HepG2 (cell line): ENCODE measurements around the gene PRM3. TPM values are rescaled to one million over a fixed set of nuclear protein-coding genes. Genes with fewer than 3 reads are reported as not detected.

Source experiments
- CREM ChIP-seq, 2 experiments: sonication (generic) in 1 of 2; formaldehyde crosslinking in 1 of 2; IDR thresholded peaks; 2 replicates each; pipeline versions ENCODE4 v1.4.0 to v1.6.1; 2016 to 2020; ENCODE audit warnings: antibody characterized with exemption in 1 of 2, mild to moderate bottlenecking in 1 of 2, missing genetic modification reagents in 1 of 2
- FOXP1 ChIP-seq, 2 experiments: fragments of 450-650 bp in 1 of 2; IDR thresholded peaks; 2 replicates each; pipeline ENCODE4 v1.6.1; 2017 to 2018; ENCODE audit warnings: antibody characterized with exemption in 1 of 2
- MED13 ChIP-seq: sonication (generic); formaldehyde crosslinking; IDR thresholded peaks from 2 replicates; pipeline ENCODE4 v1.5.0; 2020; ENCODE audit warnings: missing genetic modification reagents
- NFATC3 ChIP-seq: sonication (generic); formaldehyde crosslinking; IDR thresholded peaks from 2 replicates; pipeline ENCODE4 v1.5.1; 2020; ENCODE audit warnings: mild to moderate bottlenecking, missing genetic modification reagents
- NFE2L1 ChIP-seq: sonication (generic); formaldehyde crosslinking; IDR thresholded peaks from 2 replicates; pipeline ENCODE4 v1.4.0; 2020; ENCODE audit warnings: missing genetic modification reagents, mild to moderate bottlenecking, borderline replicate concordance
- NKX3-1 ChIP-seq: sonication (generic); formaldehyde crosslinking; IDR thresholded peaks from 2 replicates; pipeline ENCODE4 v1.5.0; 2020; ENCODE audit warnings: missing genetic modification reagents
- SATB2 ChIP-seq: sonication (generic); formaldehyde crosslinking; IDR thresholded peaks from 2 replicates; pipeline ENCODE4 v1.5.0; 2020; ENCODE audit warnings: missing genetic modification reagents
- SNAPC2 ChIP-seq: sonication (generic); formaldehyde crosslinking; IDR thresholded peaks from 2 replicates; pipeline ENCODE4 v1.8.1; 2022; ENCODE audit warnings: mild to moderate bottlenecking, missing genetic modification reagents
- TBL1XR1 ChIP-seq: fragments of 150-350 bp; IDR thresholded peaks from 2 replicates; pipeline ENCODE4 v1.6.1; 2014; ENCODE audit warnings: borderline replicate concordance, low read length; ENCODE audit not compliant: partially characterized antibody
- ZBTB20 ChIP-seq: sonication (generic); formaldehyde crosslinking; IDR thresholded peaks from 2 replicates; pipeline ENCODE4 v1.8.1; 2023; ENCODE audit warnings: missing genetic modification reagents, low read depth, mild to moderate bottlenecking, borderline replicate concordance
- ZBTB34 ChIP-seq: sonication (generic); formaldehyde crosslinking; IDR thresholded peaks from 2 replicates; pipeline ENCODE4 v1.8.0; 2022; ENCODE audit warnings: mild to moderate bottlenecking, missing genetic modification reagents
- ZNF225 ChIP-seq: sonication (generic); formaldehyde crosslinking; IDR thresholded peaks from 2 replicates; pipeline ENCODE4 v1.4.0; 2020; ENCODE audit warnings: mild to moderate bottlenecking, missing genetic modification reagents
- ZNF3 ChIP-seq: IDR thresholded peaks from 2 replicates; pipeline ENCODE4 v1.7.0; 2017; ENCODE audit warnings: inconsistent platforms
- ZNF557 ChIP-seq: sonication (generic); formaldehyde crosslinking; IDR thresholded peaks from 2 replicates; pipeline ENCODE4 v1.4.0; 2020; ENCODE audit warnings: missing genetic modification reagents
- ZNF75D ChIP-seq: sonication (generic); formaldehyde crosslinking; IDR thresholded peaks from 2 replicates; pipeline ENCODE4 v1.8.1; 2023; ENCODE audit warnings: missing genetic modification reagents, mild to moderate bottlenecking, borderline replicate concordance
- ZNF773 ChIP-seq: sonication (generic); formaldehyde crosslinking; IDR thresholded peaks from 2 replicates; pipeline ENCODE4 v1.4.0; 2020; ENCODE audit warnings: missing genetic modification reagents, borderline replicate concordance
- ZNF775 ChIP-seq: sonication (generic); formaldehyde crosslinking; IDR thresholded peaks from 2 replicates; pipeline ENCODE4 v1.4.0; 2020; ENCODE audit warnings: missing genetic modification reagents, mild to moderate bottlenecking, moderate library complexity, borderline replicate concordance
- polyA plus RNA-seq, 8 experiments: library from polyadenylated mRNA; depleted of rRNA in 3 of 8; stranded (reverse) in 7 of 8; unstranded in 1 of 8; fragments of >200 nt; fragmentation: Illumina TruSeq in 4 of 8; extraction: Trizol in 4 of 8; gene quantifications; 2 replicates each; pipeline versions ENCODE4 v1.2.1 to v1.2.3, GENCODE V29; 2011 to 2016; ENCODE audit warnings: low read depth in 4 of 8, missing spikeins in 1 of 8, mixed read lengths in 1 of 8; ENCODE audit not compliant: insufficient read depth in 1 of 8
- total RNA-seq, 5 experiments: library from RNA; depleted of rRNA; stranded (reverse); fragments of >200 nt; fragmentation: Illumina TruSeq; extraction: Trizol; gene quantifications; 2 replicates each; pipeline ENCODE4 v1.2.3, GENCODE V29; 2016; ENCODE audit warnings: low read depth in 1 of 5
- TF ChIP-seq, protein P1 (sequence below): sonication (generic); formaldehyde crosslinking; IDR thresholded peaks from 2 replicates; pipeline ENCODE4 v1.8.1; 2022; ENCODE audit warnings: low read depth, mild to moderate bottlenecking, missing genetic modification reagents
- TF ChIP-seq, protein P2 (sequence below): sonication (generic); formaldehyde crosslinking; IDR thresholded peaks from 2 replicates; pipeline ENCODE4 v1.4.0; 2020; ENCODE audit warnings: missing genetic modification reagents
- TF ChIP-seq, protein P3 (sequence below), 2 experiments: fragments of 450-650 bp in 1 of 2; sonication (generic) in 1 of 2; formaldehyde crosslinking; IDR thresholded peaks; 2 replicates each; pipeline versions ENCODE4 v1.5.0 to v1.8.0; 2020 to 2022; ENCODE audit warnings: mild to moderate bottlenecking in 1 of 2, missing genetic modification reagents in 1 of 2

The PRM3 gene
- total and polyA plus RNA-seq, 2 of the 13 experiments (the other 11 are each of a cell fraction or from before 2014, with no cell fraction given): not detected

DNA sequence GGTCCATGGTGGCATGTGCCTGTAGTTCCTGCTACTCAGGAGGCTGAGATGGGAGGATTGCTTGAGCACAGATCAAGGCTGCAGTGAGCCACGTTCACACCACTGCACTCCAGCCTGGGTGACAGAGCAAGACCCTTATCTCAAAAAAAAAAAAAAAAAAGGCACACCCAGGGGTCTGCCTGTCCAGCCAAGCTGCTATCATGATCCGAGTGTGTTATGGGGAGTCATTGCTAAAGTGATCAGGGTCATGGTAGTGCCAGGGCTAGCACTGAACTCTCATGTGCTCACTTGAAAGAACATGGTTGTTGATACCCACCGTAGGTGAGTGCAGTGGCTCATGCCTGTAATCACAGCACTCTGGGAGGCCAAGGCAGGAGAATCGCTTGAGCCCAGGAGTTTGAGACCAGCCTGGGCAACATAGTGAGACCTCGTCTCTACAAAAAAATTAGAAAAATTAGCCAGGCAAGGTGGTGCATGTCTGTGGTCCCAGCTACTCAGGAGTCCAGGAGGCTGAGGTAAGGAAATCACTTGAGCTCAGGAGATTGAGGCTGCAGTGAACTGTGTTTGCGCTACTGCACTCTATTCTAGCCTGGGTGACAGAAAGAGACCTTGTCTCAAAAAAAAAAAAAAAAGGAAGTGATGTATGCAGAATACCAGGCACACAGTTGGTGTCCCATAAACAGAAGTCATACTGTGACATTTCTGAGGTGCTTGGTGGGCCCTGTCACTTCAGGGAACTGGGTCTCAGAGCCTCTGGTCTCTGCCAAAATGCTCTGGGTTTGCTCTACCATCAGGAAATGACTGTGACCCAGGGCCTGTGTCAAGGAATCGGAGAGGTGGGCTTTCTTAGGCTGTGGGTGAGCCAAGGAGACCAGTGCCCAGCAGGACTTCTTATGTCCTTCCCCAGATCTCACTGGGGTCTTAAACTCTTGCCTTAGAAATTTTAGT lies 5.5 kb upstream of the PRM3 start (continued):
- TF ChIP-seq ZNF773 (0 out of 2 replicates have a peak, but pooled peaks have one; percentile 4), NKX3-1 (CRISPR knock-in tag) (no peak; the same call in 1 of the 2 replicates), ZBTB34 (CRISPR knock-in tag) (peak; percentile 78; the same call in 1 of the 2 replicates), ZNF75D (CRISPR knock-in tag) (no peak), ZNF557 (CRISPR knock-in tag) (peak; percentile 17; the same call in 1 of the 2 replicates), MED13 (CRISPR knock-in tag) (no peak), NFE2L1 (no peak; the same call in 1 of the 2 replicates), ZNF225 (CRISPR knock-in tag) (0 out of 2 replicates have a peak, but pooled peaks have one; percentile 38), ZBTB20 (no peak; the same call in 1 of the 2 replicates), ZNF3 (CRISPR knock-in tag) (no peak), NFATC3 (CRISPR knock-in tag) (no peak), CREM (IDR thresholded peaks at IDR 0.05) (no peak), CREM (CRISPR knock-in tag; IDR thresholded peaks at IDR 0.05) (no peak), SNAPC2 (peak; percentile 75; the same call in 1 of the 2 replicates), TBL1XR1 (no peak), FOXP1 (IDR thresholded peaks at IDR 0.05) (no peak), FOXP1 (CRISPR knock-in tag; IDR thresholded peaks at IDR 0.05) (no peak), ZNF775 (CRISPR knock-in tag) (no peak; the same call in 1 of the 2 replicates), SATB2 (CRISPR knock-in tag) (no peak)
- TF ChIP-seq, protein P1, sequence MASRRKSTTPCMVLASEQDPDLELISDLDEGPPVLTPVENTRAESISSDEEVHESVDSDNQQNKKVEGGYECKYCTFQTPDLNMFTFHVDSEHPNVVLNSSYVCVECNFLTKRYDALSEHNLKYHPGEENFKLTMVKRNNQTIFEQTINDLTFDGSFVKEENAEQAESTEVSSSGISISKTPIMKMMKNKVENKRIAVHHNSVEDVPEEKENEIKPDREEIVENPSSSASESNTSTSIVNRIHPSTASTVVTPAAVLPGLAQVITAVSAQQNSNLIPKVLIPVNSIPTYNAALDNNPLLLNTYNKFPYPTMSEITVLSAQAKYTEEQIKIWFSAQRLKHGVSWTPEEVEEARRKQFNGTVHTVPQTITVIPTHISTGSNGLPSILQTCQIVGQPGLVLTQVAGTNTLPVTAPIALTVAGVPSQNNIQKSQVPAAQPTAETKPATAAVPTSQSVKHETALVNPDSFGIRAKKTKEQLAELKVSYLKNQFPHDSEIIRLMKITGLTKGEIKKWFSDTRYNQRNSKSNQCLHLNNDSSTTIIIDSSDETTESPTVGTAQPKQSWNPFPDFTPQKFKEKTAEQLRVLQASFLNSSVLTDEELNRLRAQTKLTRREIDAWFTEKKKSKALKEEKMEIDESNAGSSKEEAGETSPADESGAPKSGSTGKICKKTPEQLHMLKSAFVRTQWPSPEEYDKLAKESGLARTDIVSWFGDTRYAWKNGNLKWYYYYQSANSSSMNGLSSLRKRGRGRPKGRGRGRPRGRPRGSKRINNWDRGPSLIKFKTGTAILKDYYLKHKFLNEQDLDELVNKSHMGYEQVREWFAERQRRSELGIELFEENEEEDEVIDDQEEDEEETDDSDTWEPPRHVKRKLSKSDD (CRISPR knock-in tag): no peak; the same call in 1 of the 2 replicates
- TF ChIP-seq, protein P2, sequence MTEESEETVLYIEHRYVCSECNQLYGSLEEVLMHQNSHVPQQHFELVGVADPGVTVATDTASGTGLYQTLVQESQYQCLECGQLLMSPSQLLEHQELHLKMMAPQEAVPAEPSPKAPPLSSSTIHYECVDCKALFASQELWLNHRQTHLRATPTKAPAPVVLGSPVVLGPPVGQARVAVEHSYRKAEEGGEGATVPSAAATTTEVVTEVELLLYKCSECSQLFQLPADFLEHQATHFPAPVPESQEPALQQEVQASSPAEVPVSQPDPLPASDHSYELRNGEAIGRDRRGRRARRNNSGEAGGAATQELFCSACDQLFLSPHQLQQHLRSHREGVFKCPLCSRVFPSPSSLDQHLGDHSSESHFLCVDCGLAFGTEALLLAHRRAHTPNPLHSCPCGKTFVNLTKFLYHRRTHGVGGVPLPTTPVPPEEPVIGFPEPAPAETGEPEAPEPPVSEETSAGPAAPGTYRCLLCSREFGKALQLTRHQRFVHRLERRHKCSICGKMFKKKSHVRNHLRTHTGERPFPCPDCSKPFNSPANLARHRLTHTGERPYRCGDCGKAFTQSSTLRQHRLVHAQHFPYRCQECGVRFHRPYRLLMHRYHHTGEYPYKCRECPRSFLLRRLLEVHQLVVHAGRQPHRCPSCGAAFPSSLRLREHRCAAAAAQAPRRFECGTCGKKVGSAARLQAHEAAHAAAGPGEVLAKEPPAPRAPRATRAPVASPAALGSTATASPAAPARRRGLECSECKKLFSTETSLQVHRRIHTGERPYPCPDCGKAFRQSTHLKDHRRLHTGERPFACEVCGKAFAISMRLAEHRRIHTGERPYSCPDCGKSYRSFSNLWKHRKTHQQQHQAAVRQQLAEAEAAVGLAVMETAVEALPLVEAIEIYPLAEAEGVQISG (CRISPR knock-in tag): 0 out of 2 replicates have a peak, but pooled peaks have one; percentile 3
- TF ChIP-seq, protein P3, sequence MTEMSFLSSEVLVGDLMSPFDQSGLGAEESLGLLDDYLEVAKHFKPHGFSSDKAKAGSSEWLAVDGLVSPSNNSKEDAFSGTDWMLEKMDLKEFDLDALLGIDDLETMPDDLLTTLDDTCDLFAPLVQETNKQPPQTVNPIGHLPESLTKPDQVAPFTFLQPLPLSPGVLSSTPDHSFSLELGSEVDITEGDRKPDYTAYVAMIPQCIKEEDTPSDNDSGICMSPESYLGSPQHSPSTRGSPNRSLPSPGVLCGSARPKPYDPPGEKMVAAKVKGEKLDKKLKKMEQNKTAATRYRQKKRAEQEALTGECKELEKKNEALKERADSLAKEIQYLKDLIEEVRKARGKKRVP (CRISPR knock-in tag; IDR thresholded peaks at IDR 0.05): no peak
